HUES6 (cell line): ENCODE results near the gene MIR17HG.

Experiments used
- H3K27ac ChIP-seq: 2 replicates; pipeline ENCODE4 v1.7.0; 2013; ENCODE audit warnings: low read depth, mild to moderate bottlenecking, low read length, inconsistent platforms
- H3K27me3 ChIP-seq: 2 replicates; pipeline ENCODE4 v1.6.1; 2013; ENCODE audit warnings: low read length; ENCODE audit not compliant: control insufficient read depth, insufficient read depth
- H3K36me3 ChIP-seq: 2 replicates; pipeline ENCODE4 v1.6.1; 2013; ENCODE audit warnings: low read length; ENCODE audit not compliant: control insufficient read depth, insufficient read depth
- H3K4me1 ChIP-seq: 2 replicates; pipeline ENCODE4 v1.6.1; 2013; ENCODE audit warnings: low read length; ENCODE audit not compliant: control insufficient read depth, insufficient read depth
- H3K4me3 ChIP-seq: 2 replicates; pipeline ENCODE4 v1.5.1; 2013; ENCODE audit warnings: low read depth, low read length
- H3K9ac ChIP-seq: one replicate; pipeline ENCODE4 v1.6.1; 2013; ENCODE audit warnings: mild to moderate bottlenecking, low read length
- H3K9me3 ChIP-seq: 2 replicates; pipeline ENCODE4 v1.6.1; 2013; ENCODE audit warnings: low read depth, low read length; ENCODE audit not compliant: control insufficient read depth, insufficient read depth

Gene MIR17HG

DNA sequence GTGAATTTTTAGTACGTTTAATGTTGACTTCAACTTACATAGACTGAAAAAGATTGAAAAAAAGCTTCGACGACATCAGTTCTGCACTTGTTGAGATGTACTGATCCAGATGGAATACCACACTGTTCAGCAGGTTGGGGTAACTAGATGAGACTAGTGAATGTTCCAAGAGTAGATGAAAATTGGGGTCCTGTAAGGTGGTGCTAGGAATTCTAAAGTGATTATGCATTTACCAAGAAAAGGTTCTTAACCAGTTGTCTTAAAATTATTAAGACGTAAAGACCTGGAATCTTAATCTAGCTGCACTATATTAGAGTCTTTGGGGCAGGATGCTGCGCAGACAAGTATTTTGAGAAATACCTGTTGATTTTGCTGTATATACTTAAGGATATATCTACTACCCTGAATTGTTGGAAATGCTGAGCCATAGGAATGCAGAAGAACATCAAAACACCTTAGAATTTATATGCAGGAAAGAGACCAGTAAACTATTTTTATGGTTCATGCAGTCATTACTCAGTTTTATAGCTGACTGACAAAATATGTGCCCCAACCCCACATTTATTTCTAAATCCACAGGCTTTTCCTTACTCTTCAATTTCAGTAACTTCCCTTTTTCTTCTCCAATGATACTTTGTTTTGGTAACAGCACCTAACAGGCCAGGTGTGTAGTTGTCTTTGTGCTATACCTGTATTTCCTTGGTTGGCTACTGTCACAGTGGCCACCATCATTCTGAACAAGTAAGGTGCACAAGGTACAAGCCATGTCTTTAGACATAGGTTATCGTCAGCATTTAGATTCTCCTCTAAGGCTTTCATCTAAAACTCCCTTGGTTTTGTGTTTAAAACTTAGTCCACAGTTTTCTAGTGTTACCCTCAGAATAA is 8.6 kb downstream of the MIR17HG start:
- Histone ChIP-seq H3K36me3 (peaks cover 76% of the 10 kb centered on the region), H3K4me1 (peaks cover 1% of the 10 kb centered on the region), H3K27me3 (no peaks in the 10 kb centered on the region)

DNA sequence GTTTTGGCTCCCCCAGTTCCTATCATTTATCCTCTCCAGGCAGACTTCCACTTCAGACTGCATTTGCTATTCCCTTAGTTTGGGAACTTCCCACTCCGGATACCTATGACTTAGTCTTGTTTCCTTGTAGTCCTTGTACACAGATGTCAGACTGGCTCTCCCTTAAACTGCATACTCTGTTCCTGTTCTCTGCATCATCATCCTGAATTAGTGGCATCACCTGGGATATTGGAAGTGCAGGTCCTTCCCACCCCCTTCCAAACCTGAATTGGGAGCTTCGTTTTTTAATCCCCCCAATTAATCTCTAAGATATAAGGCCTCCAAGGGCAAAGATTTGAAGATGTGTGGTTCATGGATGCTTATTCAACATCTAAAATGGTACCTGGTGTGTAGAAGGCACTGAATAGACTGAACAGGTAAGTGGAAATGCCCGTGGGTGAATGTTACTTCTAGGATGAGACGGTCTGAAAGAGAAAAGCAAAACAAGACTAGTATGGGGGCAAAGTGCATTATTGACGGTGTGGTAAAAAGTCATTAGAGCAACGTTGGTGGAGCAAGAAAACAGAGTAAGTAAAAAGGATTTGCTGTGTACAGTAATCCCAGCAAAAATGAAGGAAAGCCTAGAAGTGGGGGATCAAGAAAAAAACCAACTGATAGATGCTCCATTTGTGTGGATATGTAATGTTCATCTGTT is 9.6 kb downstream of the MIR17HG start:
- H3K9ac ChIP-seq: no peak overlapping the region
- no peaks in the 10 kb centered on the region for H3K27me3 ChIP-seq
- H3K27ac ChIP-seq: no peak overlapping the region
- peaks cover 66% of the 10 kb centered on the region for H3K36me3 ChIP-seq
- no peaks in the 10 kb centered on the region for H3K4me1 ChIP-seq
- H3K4me3 ChIP-seq: no peak overlapping the region
- H3K9me3 ChIP-seq: no peaks in the 10 kb centered on the region

More for the DNA sequence above, 8.6 kb downstream of the MIR17HG start:
- no peak overlapping the region for H3K4me3 ChIP-seq
- H3K27ac ChIP-seq: no peak overlapping the region
- H3K9me3 ChIP-seq: no peaks in the 10 kb centered on the region
- H3K9ac ChIP-seq: no peak overlapping the region

DNA sequence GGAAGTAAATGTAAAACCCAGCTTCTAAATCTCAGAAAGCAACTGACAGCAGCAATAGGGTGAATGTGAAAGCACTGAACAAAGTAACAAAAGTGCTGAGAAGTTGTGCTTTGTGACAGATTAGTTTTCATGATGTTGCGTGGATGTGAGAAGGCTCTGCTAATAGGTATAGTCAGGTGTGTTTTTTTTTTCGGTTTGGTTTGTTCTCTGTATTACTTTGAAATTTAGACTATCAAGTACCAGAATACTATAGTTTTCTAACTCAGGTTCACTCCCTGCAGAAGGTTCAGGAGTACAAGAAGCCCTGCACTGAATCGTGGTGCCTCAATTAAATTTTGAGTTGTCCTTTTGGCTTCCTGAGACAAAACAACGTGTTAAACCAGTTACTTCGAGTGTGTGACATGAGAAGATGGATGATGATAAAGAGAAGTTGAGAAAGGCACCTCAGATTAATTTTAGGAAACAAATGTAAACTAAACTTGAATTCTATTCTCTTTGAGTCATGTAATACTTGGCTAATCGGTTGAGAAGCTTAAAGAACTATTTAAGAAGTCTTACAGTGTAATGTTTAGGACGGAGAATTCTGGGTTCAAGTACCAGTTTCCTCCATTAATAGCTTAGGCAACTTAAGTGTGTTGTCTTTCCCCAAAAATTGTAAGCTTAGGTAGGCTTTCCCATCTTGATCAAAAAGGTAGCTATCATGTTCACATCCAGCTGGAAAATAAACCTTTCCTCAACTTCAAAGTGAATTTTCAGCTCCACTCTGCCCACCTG is 10.3 kb downstream of the MIR17HG start:
- H3K9ac ChIP-seq: no peak overlapping the region
- no peaks in the 10 kb centered on the region for H3K27me3 ChIP-seq
- H3K4me3 ChIP-seq: no peak overlapping the region
- H3K9me3 ChIP-seq: no peaks in the 10 kb centered on the region
- H3K27ac ChIP-seq: no peak overlapping the region
- peaks cover 59% of the 10 kb centered on the region for H3K36me3 ChIP-seq
- no peaks in the 10 kb centered on the region for H3K4me1 ChIP-seq

DNA sequence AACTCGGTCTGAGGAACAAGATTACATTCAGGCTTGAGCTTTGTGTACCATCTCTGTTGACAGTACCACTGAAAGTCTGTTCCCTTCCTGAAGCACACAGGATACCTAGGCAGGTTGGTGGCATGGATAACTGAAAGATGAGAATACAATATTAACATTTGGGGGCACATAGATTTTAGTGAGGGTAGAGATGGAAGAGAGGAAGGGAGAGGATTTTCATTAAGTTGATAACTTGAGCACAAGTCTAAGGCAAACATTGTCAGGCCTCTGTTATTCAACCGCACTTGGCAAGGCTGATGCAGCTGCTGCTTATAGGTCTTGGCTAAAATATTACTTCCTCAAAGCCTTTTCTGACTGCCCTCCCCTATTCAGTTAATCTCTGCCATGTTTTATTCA is 10.9 kb downstream of the MIR17HG start:
- Histone ChIP-seq H3K4me3 (no peak overlapping the region), H3K9me3 (no peaks in the 10 kb centered on the region), H3K9ac (no peak overlapping the region), H3K27ac (no peak overlapping the region), H3K4me1 (no peaks in the 10 kb centered on the region), H3K27me3 (no peaks in the 10 kb centered on the region), H3K36me3 (peaks cover 53% of the 10 kb centered on the region)

DNA sequence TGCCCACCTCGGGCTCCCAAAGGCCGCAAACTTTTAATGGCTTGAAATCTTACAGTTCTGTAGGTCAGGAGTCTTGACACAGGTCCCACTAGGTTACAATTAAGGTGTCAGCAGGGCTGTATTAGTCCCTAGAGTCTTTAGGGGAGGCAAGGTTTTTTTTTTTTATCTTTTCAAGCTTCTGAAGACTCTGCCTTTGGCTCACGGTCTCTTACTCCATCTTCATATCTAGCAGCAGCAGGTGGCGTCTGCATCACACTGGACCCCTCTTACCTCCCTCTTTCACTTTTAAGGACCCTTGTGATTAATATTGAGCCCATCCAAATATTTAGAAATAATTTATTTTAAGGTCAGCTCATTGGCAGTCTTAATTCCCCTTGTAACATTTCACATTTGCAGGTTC is 11.6 kb downstream of the MIR17HG start:
- H3K4me3 ChIP-seq: no peak overlapping the region
- no peak overlapping the region for H3K27ac ChIP-seq
- no peaks in the 10 kb centered on the region for H3K9me3 ChIP-seq
- H3K27me3 ChIP-seq: no peaks in the 10 kb centered on the region
- H3K36me3 ChIP-seq: peaks cover 46% of the 10 kb centered on the region
- no peak overlapping the region for H3K9ac ChIP-seq
- no peaks in the 10 kb centered on the region for H3K4me1 ChIP-seq

DNA sequence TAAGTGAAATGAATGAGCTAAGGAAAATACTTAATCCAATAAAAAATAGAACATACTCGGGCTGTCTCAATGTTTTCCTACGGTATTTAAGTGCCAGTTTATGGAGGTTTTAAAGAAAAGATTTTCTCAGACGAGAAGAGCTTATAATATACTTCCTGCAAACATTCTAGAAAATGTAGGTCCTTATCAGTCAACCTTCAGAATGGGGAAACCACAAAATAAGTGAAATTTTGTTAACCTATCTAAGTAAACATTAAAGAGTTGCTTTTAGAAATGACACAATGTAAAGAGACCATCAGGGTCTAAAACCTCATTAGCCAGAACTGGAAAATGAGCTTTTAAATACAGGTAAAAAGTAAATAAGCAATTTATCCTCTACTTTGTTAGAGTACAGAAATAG is 12.1 kb downstream of the MIR17HG start:
- Histone ChIP-seq H3K9me3 (no peaks in the 10 kb centered on the region), H3K27ac (no peak overlapping the region), H3K4me3 (no peak overlapping the region), H3K9ac (no peak overlapping the region), H3K36me3 (peaks cover 40% of the 10 kb centered on the region), H3K27me3 (no peaks in the 10 kb centered on the region), H3K4me1 (no peaks in the 10 kb centered on the region)

DNA sequence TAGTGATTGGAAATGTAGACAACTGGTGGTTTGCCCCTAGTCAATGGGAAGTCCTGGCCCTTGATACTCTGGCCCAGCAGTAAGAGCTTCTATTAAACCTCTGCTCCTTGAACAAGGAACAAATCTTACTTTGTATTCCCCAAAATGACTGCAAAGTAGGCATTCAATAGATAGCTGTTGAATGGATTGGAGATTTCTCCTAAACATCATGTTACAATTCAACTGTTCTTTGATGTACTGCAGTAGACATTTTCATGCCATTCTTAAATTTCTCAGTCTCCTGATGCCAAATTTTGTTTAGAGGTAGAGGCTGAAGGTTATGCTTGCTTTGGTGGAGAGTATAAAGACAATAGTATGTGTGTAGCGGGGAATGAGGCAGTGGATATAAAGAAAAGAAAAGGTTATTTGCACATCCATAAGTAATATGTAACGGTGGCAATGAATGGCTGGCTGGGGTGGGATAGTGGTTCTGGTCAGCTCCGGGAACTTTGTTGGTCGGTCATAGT is 12.8 kb downstream of the MIR17HG start:
- Histone ChIP-seq H3K4me1 (no peaks in the 10 kb centered on the region), H3K27ac (no peak overlapping the region), H3K36me3 (peaks cover 34% of the 10 kb centered on the region), H3K4me3 (no peak overlapping the region), H3K9ac (no peak overlapping the region), H3K27me3 (no peaks in the 10 kb centered on the region), H3K9me3 (no peaks in the 10 kb centered on the region)

DNA sequence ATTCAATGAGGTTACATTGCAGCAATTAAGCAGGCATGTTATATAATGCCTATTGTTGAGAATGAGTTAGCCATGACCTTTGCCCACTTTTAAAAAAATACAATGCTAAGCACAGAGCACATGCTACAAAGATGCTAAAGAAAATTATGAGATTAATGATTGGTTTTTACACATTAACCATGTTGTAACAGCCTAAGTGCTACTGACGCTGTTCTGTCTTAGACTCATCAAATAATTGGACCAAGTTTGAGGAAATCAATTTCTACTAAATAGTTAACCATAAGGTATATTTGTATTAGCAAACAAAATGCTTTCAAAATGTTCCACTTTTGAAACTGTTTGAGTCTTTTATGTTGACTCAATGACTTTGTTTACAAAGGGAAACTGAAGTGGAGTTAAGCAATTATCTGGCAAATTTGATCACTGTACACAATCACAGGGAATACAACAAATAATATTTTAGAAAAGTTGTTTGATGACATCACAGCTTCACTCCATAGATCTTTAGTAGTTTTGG is 14.3 kb downstream of the MIR17HG start:
- Histone ChIP-seq H3K27ac (no peak overlapping the region), H3K4me1 (no peaks in the 10 kb centered on the region), H3K36me3 (peaks cover 19% of the 10 kb centered on the region)

DNA sequence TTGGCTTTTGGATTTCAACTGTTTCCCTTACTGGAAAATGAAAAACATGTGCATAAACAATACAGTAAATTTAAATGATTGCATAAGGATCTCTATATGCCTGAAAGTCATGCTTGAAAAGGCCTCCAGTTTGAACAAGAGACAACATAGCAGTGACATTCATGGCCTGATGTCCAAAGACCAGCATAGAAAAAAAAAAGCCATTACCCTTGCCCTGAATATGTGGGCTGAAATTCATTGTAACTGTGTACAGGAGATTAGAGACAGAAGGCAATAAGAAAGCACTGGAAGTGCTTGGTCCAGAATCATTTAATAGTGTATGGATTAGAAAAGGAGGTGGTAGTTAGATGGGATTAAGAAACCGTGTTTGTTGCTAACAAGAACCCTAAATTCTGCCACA is 15.4 kb downstream of the MIR17HG start:
- H3K27ac ChIP-seq: no peak overlapping the region
- H3K36me3 ChIP-seq: peaks cover 8% of the 10 kb centered on the region; the same call in 1 of the 2 replicates

More for the DNA sequence above, 14.3 kb downstream of the MIR17HG start:
- Histone ChIP-seq H3K4me3 (no peak overlapping the region), H3K9ac (no peak overlapping the region), H3K27me3 (no peaks in the 10 kb centered on the region), H3K9me3 (no peaks in the 10 kb centered on the region)

DNA sequence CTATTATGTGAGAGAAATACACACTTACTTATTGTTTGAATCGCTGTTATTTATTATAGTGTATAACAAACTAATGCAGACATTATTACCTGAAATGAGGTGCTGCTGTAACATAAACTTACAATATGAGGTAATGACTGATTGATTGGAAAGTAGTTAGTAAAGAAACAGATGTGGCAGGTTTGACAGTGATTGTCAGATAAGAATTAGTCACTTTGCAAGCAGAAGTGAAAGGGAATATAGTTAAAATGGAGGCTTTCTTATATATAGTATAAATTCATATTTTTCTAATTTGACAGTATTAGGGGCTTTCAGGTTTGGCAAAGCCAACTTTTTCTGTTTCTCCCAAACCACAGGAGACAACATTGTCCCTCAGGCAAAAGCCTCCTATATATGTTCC is 20.6 kb downstream of the MIR17HG start:
- Histone ChIP-seq H3K9ac (no peak overlapping the region), H3K36me3 (no peaks in the 10 kb centered on the region), H3K4me1 (peaks cover 6% of the 10 kb centered on the region; the same call in 1 of the 2 replicates), H3K27ac (no peak overlapping the region), H3K4me3 (no peak overlapping the region), H3K27me3 (no peaks in the 10 kb centered on the region), H3K9me3 (no peaks in the 10 kb centered on the region)

More for the DNA sequence above, 15.4 kb downstream of the MIR17HG start:
- Histone ChIP-seq H3K9ac (no peak overlapping the region), H3K9me3 (no peaks in the 10 kb centered on the region), H3K4me1 (no peaks in the 10 kb centered on the region), H3K27me3 (no peaks in the 10 kb centered on the region), H3K4me3 (no peak overlapping the region)
